IPS-18a (cell line): ENCODE measurements around the gene SLFN12.
"Not testable (repeated sequence)": the region's sequence is repeated elsewhere in the genome, so short reads cannot be mapped to it uniquely, and the experiment has no call there.

Experiments
- H3K27ac ChIP-seq: one replicate; pipeline ENCODE4 v1.5.1; 2013; ENCODE audit warnings: low read length
- H3K27me3 ChIP-seq: one replicate; pipeline ENCODE4 v1.6.1; 2013; ENCODE audit warnings: mild to moderate bottlenecking, low read length; ENCODE audit not compliant: control insufficient read depth, insufficient read depth
- H3K36me3 ChIP-seq: one replicate; pipeline ENCODE4 v1.6.1; 2013; ENCODE audit warnings: low read depth, low read length; ENCODE audit not compliant: control insufficient read depth
- H3K4me1 ChIP-seq: one replicate; pipeline ENCODE4 v1.6.1; 2013; ENCODE audit warnings: low read depth, low read length; ENCODE audit not compliant: control insufficient read depth
- H3K4me3 ChIP-seq: one replicate; pipeline ENCODE4 v1.5.1; 2013; ENCODE audit warnings: low read length
- H3K9ac ChIP-seq: one replicate; pipeline ENCODE4 v1.6.1; 2013; ENCODE audit warnings: mild to moderate bottlenecking, low read length, moderate library complexity
- H3K9me3 ChIP-seq: one replicate; pipeline ENCODE4 v1.6.1; 2013; ENCODE audit warnings: low read depth, low read length; ENCODE audit not compliant: control insufficient read depth

SLFN12 gene

GRCh38 chr17:35448214-35448898 lies 16.1 kb upstream of the SLFN12 start, which contains the start of gene SLFN13:
Gene SLFN13, minus strand, starts transcription at chr17:35448766. Its CDS starts 3,086 bp downstream, at chr17:35445680.
- H3K36me3 ChIP-seq = peaks cover 4% of the 10 kb centered on the region
- H3K9me3 ChIP-seq = no peaks in the 10 kb centered on the region
- H3K4me1 ChIP-seq = peaks cover 24% of the 10 kb centered on the region
- peak within 1 kb of the TSS; percentile 75 for H3K9ac ChIP-seq
- H3K4me3 ChIP-seq = peak within 1 kb of the TSS; percentile 64
- H3K27me3 ChIP-seq = peaks cover 33% of the 10 kb centered on the region
- no peak within 1 kb of the TSS for H3K27ac ChIP-seq

- Histone ChIP-seq H3K27me3 (peaks cover 33% of the 10 kb centered on the region), H3K9me3 (no peaks in the 10 kb centered on the region), H3K36me3 (peaks cover 4% of the 10 kb centered on the region), H3K4me1 (peaks cover 24% of the 10 kb centered on the region), H3K9ac (peak overlapping the region; percentile 75), H3K4me3 (peak overlapping the region; percentile 64), H3K27ac (no peak overlapping the region)
Observed at GRCh38 chr17:35447499-35447898, 15.2 kb upstream of the SLFN12 start.

GRCh38 chr17:35438433-35438832 lies 6.1 kb upstream of the SLFN12 start:
- Histone ChIP-seq H3K27ac (no peak overlapping the region), H3K9me3 (no peaks in the 10 kb centered on the region), H3K4me1 (peaks cover 12% of the 10 kb centered on the region), H3K4me3 (no peak overlapping the region), H3K9ac (no peak overlapping the region), H3K36me3 (peaks cover 1% of the 10 kb centered on the region), H3K27me3 (peaks cover 8% of the 10 kb centered on the region)

GRCh38 chr17:35433075-35433894 lies 985 bp upstream of the SLFN12 start:
- Histone ChIP-seq H3K36me3 (no peaks in the 10 kb centered on the region), H3K4me3 (peak overlapping the region; percentile 87), H3K4me1 (peaks cover 51% of the 10 kb centered on the region), H3K27ac (peak overlapping the region; percentile 96), H3K27me3 (peaks cover 17% of the 10 kb centered on the region), H3K9me3 (no peaks in the 10 kb centered on the region), H3K9ac (peak overlapping the region; percentile 88)

GRCh38 chr17:35429702-35430101 lies 2.6 kb downstream of the SLFN12 start:
- H3K9me3 ChIP-seq = no peaks in the 10 kb centered on the region
- H3K4me3 ChIP-seq = no peak overlapping the region
- H3K36me3 ChIP-seq = no peaks in the 10 kb centered on the region
- H3K9ac ChIP-seq = no peak overlapping the region
- peaks cover 49% of the 10 kb centered on the region for H3K4me1 ChIP-seq
- H3K27me3 ChIP-seq = peaks cover 9% of the 10 kb centered on the region
- H3K27ac ChIP-seq = no peak overlapping the region

- Histone ChIP-seq H3K36me3 (no peaks in the 10 kb centered on the region), H3K4me3 (no peak overlapping the region), H3K27me3 (peaks cover 9% of the 10 kb centered on the region), H3K4me1 (peaks cover 42% of the 10 kb centered on the region), H3K9me3 (no peaks in the 10 kb centered on the region), H3K9ac (no peak overlapping the region), H3K27ac (no peak overlapping the region)
Observed at GRCh38 chr17:35428229-35428628, 4.1 kb downstream of the SLFN12 start.

- H3K4me1 ChIP-seq = peaks cover 9% of the 10 kb centered on the region
- no peak overlapping the region for H3K27ac ChIP-seq
- no peak overlapping the region for H3K9ac ChIP-seq
- no peaks in the 10 kb centered on the region for H3K9me3 ChIP-seq
- H3K4me3 ChIP-seq = no peak overlapping the region
- peaks cover 9% of the 10 kb centered on the region for H3K36me3 ChIP-seq
- no peaks in the 10 kb centered on the region for H3K27me3 ChIP-seq
Observed at GRCh38 chr17:35423761-35424160, 8.5 kb downstream of the SLFN12 start.

DNA sequence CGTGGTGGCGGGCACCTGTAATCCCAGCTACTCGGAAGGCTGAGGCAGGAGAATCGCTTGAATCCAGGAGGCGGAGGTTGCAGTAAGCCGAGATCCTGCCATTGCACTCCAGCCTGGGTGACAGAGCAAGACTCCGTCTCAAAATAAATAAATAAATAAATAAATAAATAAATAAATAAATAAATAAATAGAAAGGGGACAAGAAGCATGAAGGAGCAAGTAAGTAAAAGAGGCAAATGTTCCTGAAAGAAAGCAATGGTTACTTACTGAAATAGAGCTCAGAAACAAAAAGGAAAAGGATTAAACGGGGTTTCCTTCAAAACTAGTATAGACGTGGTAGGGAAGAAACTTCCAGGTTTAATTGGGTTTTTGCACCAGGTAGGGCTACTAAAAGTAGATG lies 11.2 kb downstream of the SLFN12 start:
- not testable (repeated sequence) for H3K27me3 ChIP-seq, H3K9me3 ChIP-seq, H3K4me1 ChIP-seq, H3K4me3 ChIP-seq, H3K9ac ChIP-seq, H3K27ac ChIP-seq
- H3K36me3 ChIP-seq = peaks cover 12% of the 10 kb centered on the region

DNA sequence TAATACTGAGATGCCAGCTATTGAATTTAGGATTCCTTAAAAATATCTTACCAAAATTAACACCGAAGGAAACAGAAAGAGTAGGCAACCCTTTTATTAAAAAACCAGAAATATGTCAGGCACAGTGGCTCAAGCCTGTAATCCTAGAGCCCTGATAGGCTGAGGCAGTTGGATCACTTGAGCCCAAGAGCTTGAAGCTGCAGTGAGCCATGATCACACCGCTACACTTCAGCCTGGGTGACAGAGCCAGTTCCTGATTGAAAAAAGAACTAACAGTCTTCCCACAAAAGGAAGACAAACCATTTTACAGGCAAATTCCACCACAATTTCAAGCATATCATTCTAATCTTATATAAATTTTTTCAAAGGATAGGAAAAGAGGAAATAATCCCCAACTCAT lies 15.6 kb downstream of the SLFN12 start:
- peaks cover 12% of the 10 kb centered on the region for H3K36me3 ChIP-seq

GRCh38 chr17:35414707-35415106 lies 17.6 kb downstream of the SLFN12 start:
- peaks cover 20% of the 10 kb centered on the region for H3K36me3 ChIP-seq
- not testable (repeated sequence) for H3K27ac ChIP-seq, H3K4me3 ChIP-seq, H3K9ac ChIP-seq, H3K9me3 ChIP-seq, H3K27me3 ChIP-seq, H3K4me1 ChIP-seq

More for the DNA sequence above, 15.6 kb downstream of the SLFN12 start:
- no peak overlapping the region for H3K27ac ChIP-seq
- H3K9me3 ChIP-seq = no peaks in the 10 kb centered on the region
- H3K9ac ChIP-seq = no peak overlapping the region
- H3K4me3 ChIP-seq = no peak overlapping the region
- no peaks in the 10 kb centered on the region for H3K4me1 ChIP-seq
- H3K27me3 ChIP-seq = no peaks in the 10 kb centered on the region

DNA sequence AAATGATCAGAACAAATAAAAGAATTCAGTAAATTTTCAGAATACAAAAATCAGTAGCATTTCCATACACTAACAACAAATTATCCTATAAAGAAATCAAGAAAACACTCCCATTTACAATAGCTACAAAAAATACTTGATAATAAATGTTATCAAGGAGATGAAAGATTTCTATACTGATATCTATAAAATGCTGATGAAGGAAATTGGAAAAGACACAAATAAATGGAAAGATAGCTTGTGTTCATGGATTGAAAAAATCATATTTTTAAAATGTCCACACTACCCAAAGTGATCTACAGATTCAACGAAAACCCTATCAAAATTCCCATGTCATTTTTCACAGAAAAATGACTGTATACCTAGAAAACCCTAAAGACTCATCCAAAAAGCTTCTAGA lies 18.1 kb downstream of the SLFN12 start:
- no peaks in the 10 kb centered on the region for H3K9me3 ChIP-seq
- H3K4me1 ChIP-seq = no peaks in the 10 kb centered on the region
- no peak overlapping the region for H3K4me3 ChIP-seq
- H3K36me3 ChIP-seq = peaks cover 21% of the 10 kb centered on the region
- no peak overlapping the region for H3K9ac ChIP-seq
- H3K27ac ChIP-seq = no peak overlapping the region
- H3K27me3 ChIP-seq = no peaks in the 10 kb centered on the region
